GM23338 (cell line): Measurements from ENCODE around the gene ING2. TPM values are rescaled to one million over a fixed set of nuclear protein-coding genes. Genes with fewer than 3 reads are reported as not detected.

Source experiments
- ATAC-seq: fragments of 200-7000 bp; cut with Tn5 transposase; 3 replicates; pipeline ENCODE4 v1.9.1; 2020
- DNase-seq: peaks from one replicate; pipeline ENCODE4 v3.0.0-alpha.2; 2015; ENCODE audit warnings: low spot score
- H2AFZ ChIP-seq: fragments of 200-600 bp; sonication (generic); 2 replicates; pipeline ENCODE4 v1.8.0; 2016; ENCODE audit warnings: antibody characterized with exemption, mild to moderate bottlenecking, moderate library complexity
- H3F3A ChIP-seq: fragments of 200-600 bp; sonication (generic); replicated peaks from 2 replicates; pipeline ENCODE4 v1.8.0; 2017; ENCODE audit warnings: antibody characterized with exemption, mixed run types, low read depth
- H3K27ac ChIP-seq: fragments of 200-600 bp; sonication (generic); 2 replicates; pipeline ENCODE4 v1.6.1; 2016; ENCODE audit warnings: low read depth
- H3K27me3 ChIP-seq: fragments of 200-600 bp; sonication (generic); 2 replicates; pipeline ENCODE4 v1.8.0; 2016; ENCODE audit warnings: mild to moderate bottlenecking, mixed run types, moderate library complexity; ENCODE audit not compliant: insufficient read depth
- H3K36me3 ChIP-seq: fragments of 200-600 bp; sonication (generic); 2 replicates; pipeline ENCODE4 v1.8.0; 2016; ENCODE audit warnings: mild to moderate bottlenecking; ENCODE audit not compliant: insufficient read depth
- H3K4me1 ChIP-seq: fragments of 200-600 bp; sonication (generic); 2 replicates; pipeline ENCODE4 v1.8.0; 2016; ENCODE audit warnings: mild to moderate bottlenecking, moderate library complexity; ENCODE audit not compliant: insufficient read depth
- H3K4me2 ChIP-seq: fragments of 200-600 bp; sonication (generic); 2 replicates; pipeline ENCODE4 v1.7.1; 2017; ENCODE audit warnings: mixed run types
- H3K4me3 ChIP-seq: fragments of 200-600 bp; sonication (generic); 2 replicates; pipeline ENCODE4 v1.6.1; 2016; ENCODE audit warnings: mixed run types
- H3K79me2 ChIP-seq: fragments of 200-600 bp; sonication (generic); replicated peaks from 2 replicates; pipeline ENCODE4 v1.8.0; 2017; ENCODE audit warnings: mild to moderate bottlenecking; ENCODE audit not compliant: insufficient read depth
- H3K9me2 ChIP-seq: fragments of 200-600 bp; sonication (generic); 2 replicates; pipeline ENCODE4 v1.8.0; 2017; ENCODE audit not compliant: insufficient read depth
- H4K20me1 ChIP-seq: fragments of 200-600 bp; sonication (generic); replicated peaks from 2 replicates; pipeline ENCODE4 v1.8.0; 2017; ENCODE audit warnings: mild to moderate bottlenecking; ENCODE audit not compliant: insufficient read depth
- H3K27ac Mint-ChIP-seq: 2 replicates; pipeline ENCODE4 v1.8.0; 2020; ENCODE audit warnings: inconsistent platforms, mild to moderate bottlenecking, moderate library complexity, mixed read lengths
- H3K27me3 Mint-ChIP-seq: 3 replicates; pipeline ENCODE4 v1.8.0; 2022; ENCODE audit warnings: low read depth, mild to moderate bottlenecking, moderate library complexity, mixed read lengths, inconsistent platforms; ENCODE audit not compliant: insufficient read depth, poor library complexity
- H3K36me3 Mint-ChIP-seq: 3 replicates; pipeline ENCODE4 v1.8.0; 2021; ENCODE audit warnings: low read depth, mild to moderate bottlenecking, inconsistent platforms, moderate library complexity, mixed read lengths
- H3K4me1 Mint-ChIP-seq: 3 replicates; pipeline ENCODE4 v1.8.0; 2020; ENCODE audit warnings: mild to moderate bottlenecking, inconsistent platforms, mixed read lengths
- H3K4me3 Mint-ChIP-seq: 3 replicates; pipeline ENCODE4 v1.8.0; 2021; ENCODE audit warnings: moderate library complexity, mild to moderate bottlenecking, inconsistent platforms, mixed read lengths
- H3K9me3 Mint-ChIP-seq: 3 replicates; pipeline ENCODE4 v1.8.0; 2020; ENCODE audit warnings: moderate library complexity, mild to moderate bottlenecking, inconsistent platforms, mixed read lengths
- JUNB ChIP-seq: IDR thresholded peaks from one replicate; pipeline ENCODE4 v1.6.1; 2016; ENCODE audit warnings: antibody characterized with exemption; ENCODE audit not compliant: unreplicated experiment
- POLR2AphosphoS5 ChIP-seq: IDR thresholded peaks from 2 replicates; pipeline ENCODE4 v1.6.1; 2016; ENCODE audit warnings: antibody characterized with exemption, low read depth
- ZNF114 ChIP-seq: fragments of 250-450 bp; sonication (Bioruptor Pico); IDR thresholded peaks from 2 replicates; pipeline ENCODE4 v1.5.0; 2020; ENCODE audit warnings: mild to moderate bottlenecking, moderate library complexity
- ZNF331 ChIP-seq: fragments of 250-450 bp; sonication (Bioruptor Pico); IDR thresholded peaks from 2 replicates; pipeline ENCODE4 v1.5.0; 2020; ENCODE audit warnings: low read depth, mild to moderate bottlenecking, moderate library complexity
- polyA plus RNA-seq: library from polyadenylated mRNA; unstranded; fragments of >200 nt; fragmentation: Nextera tagmentation; extraction: Ambion mirVana; gene quantifications from 2 replicates; pipeline ENCODE4 v1.2.1, GENCODE V29; 2016
- total RNA-seq: library from RNA; depleted of rRNA; stranded (reverse); fragments of >200 nt; shearing (Covaris generic); gene quantifications from 2 replicates; pipeline ENCODE4 v1.2.3, GENCODE V29; 2014
- TF ChIP-seq, protein P1 (sequence below), 2 experiments: fragments of 200-600 bp in 1 of 2; sonication (generic) in 1 of 2; conservative IDR thresholded peaks; 2 replicates each; pipeline versions ENCODE4 v1.5.1 to v1.6.1; 2016 to 2017; ENCODE audit warnings: antibody characterized with exemption in 2 of 2, low read depth in 2 of 2, mild to moderate bottlenecking in 2 of 2, moderate library complexity in 1 of 2
- TF ChIP-seq, protein P2 (sequence below): IDR thresholded peaks from 2 replicates; pipeline ENCODE4 v1.6.1; 2016; ENCODE audit warnings: antibody characterized with exemption
- TF ChIP-seq, protein P3 (sequence below): IDR thresholded peaks from one replicate; pipeline ENCODE4 v1.6.1; 2018; ENCODE audit warnings: antibody characterized with exemption; ENCODE audit not compliant: unreplicated experiment
- TF ChIP-seq, protein P4 (sequence below): fragments of 250-450 bp; sonication (Bioruptor Pico); IDR thresholded peaks from 2 replicates; pipeline ENCODE4 v1.5.0; 2020; ENCODE audit warnings: mild to moderate bottlenecking, moderate library complexity

ING2 gene
- total and polyA plus RNA-seq, 2 experiments from 2014 or later, result 21.5 to 34.2 TPM

DNA sequence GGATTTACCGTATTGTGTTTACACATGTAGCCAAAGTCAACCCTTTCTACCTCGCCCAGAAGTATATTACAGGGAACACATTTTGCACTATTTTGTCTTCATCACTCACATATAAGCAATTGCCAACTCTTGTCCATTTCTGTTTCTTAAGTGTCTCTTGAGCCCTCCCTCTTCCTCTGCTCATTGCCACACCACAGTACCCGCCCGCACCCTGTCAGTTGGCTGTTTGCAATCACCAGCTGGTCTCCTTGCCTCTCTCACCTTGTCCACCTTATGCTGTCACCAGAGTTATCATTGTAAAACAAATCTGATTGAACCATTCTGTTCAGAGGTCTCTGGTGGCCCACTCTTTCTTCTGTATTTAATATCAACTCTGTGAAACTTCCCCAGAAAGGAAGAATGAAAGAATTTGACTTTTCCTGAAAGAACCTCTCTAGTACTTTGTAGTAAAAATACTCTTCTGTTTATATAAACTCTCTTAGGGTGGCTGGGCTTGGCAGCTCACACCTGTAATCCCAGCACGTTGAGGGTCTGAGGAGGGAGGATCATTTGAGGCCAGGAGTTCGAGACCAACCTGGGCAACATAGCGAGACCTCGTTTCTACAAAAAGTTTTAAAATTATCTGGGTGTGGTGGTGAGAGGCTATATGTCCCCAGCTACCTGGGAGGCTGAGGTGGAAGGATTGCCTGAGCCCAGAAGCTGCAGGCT is 50.2 kb downstream of the ING2 start:
- Histone ChIP-seq H3K9me2 (no peaks in the 10 kb centered on the region), H3K27me3 (no peaks in the 10 kb centered on the region), H3K4me1 (no peaks in the 10 kb centered on the region; the same call in 1 of the 2 replicates), H3K36me3 (no peaks in the 10 kb centered on the region), H3K4me3 (no peak overlapping the region), H3K79me2 (no peaks in the 10 kb centered on the region), H3F3A (0 out of 2 replicates have a peak, but pooled peaks cover 3% of the 10 kb centered on the region), H3K4me2 (no peak overlapping the region), H4K20me1 (no peaks in the 10 kb centered on the region), H2AFZ (no peak overlapping the region), H3K27ac (no peak overlapping the region)
- Mint-ChIP-seq H3K36me3 (peaks cover 12% of the 10 kb centered on the region), H3K4me1 (peaks cover 4% of the 10 kb centered on the region; the same call in 1 of the 3 replicates), H3K9me3 (peaks cover 21% of the 10 kb centered on the region), H3K27me3 (no peaks in the 10 kb centered on the region), H3K27ac (no peak overlapping the region), H3K4me3 (no peak overlapping the region)
- no peak for TF ChIP-seq ZNF331
- TF ChIP-seq POLR2AphosphoS5, result no peak
- TF ChIP-seq, protein P1, sequence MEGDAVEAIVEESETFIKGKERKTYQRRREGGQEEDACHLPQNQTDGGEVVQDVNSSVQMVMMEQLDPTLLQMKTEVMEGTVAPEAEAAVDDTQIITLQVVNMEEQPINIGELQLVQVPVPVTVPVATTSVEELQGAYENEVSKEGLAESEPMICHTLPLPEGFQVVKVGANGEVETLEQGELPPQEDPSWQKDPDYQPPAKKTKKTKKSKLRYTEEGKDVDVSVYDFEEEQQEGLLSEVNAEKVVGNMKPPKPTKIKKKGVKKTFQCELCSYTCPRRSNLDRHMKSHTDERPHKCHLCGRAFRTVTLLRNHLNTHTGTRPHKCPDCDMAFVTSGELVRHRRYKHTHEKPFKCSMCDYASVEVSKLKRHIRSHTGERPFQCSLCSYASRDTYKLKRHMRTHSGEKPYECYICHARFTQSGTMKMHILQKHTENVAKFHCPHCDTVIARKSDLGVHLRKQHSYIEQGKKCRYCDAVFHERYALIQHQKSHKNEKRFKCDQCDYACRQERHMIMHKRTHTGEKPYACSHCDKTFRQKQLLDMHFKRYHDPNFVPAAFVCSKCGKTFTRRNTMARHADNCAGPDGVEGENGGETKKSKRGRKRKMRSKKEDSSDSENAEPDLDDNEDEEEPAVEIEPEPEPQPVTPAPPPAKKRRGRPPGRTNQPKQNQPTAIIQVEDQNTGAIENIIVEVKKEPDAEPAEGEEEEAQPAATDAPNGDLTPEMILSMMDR (conservative IDR thresholded peaks at IDR 0.05; ENCODE audit: low read depth in 2 of 2), result no peak
- no peak for TF ChIP-seq JUNB
- TF ChIP-seq, protein P2, sequence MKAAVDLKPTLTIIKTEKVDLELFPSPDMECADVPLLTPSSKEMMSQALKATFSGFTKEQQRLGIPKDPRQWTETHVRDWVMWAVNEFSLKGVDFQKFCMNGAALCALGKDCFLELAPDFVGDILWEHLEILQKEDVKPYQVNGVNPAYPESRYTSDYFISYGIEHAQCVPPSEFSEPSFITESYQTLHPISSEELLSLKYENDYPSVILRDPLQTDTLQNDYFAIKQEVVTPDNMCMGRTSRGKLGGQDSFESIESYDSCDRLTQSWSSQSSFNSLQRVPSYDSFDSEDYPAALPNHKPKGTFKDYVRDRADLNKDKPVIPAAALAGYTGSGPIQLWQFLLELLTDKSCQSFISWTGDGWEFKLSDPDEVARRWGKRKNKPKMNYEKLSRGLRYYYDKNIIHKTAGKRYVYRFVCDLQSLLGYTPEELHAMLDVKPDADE, result no peak
- TF ChIP-seq, protein P3, sequence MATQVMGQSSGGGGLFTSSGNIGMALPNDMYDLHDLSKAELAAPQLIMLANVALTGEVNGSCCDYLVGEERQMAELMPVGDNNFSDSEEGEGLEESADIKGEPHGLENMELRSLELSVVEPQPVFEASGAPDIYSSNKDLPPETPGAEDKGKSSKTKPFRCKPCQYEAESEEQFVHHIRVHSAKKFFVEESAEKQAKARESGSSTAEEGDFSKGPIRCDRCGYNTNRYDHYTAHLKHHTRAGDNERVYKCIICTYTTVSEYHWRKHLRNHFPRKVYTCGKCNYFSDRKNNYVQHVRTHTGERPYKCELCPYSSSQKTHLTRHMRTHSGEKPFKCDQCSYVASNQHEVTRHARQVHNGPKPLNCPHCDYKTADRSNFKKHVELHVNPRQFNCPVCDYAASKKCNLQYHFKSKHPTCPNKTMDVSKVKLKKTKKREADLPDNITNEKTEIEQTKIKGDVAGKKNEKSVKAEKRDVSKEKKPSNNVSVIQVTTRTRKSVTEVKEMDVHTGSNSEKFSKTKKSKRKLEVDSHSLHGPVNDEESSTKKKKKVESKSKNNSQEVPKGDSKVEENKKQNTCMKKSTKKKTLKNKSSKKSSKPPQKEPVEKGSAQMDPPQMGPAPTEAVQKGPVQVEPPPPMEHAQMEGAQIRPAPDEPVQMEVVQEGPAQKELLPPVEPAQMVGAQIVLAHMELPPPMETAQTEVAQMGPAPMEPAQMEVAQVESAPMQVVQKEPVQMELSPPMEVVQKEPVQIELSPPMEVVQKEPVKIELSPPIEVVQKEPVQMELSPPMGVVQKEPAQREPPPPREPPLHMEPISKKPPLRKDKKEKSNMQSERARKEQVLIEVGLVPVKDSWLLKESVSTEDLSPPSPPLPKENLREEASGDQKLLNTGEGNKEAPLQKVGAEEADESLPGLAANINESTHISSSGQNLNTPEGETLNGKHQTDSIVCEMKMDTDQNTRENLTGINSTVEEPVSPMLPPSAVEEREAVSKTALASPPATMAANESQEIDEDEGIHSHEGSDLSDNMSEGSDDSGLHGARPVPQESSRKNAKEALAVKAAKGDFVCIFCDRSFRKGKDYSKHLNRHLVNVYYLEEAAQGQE, result no peak
- TF ChIP-seq ZNF114 (CRISPR knock-in tag), result no peak
- TF ChIP-seq, protein P4, sequence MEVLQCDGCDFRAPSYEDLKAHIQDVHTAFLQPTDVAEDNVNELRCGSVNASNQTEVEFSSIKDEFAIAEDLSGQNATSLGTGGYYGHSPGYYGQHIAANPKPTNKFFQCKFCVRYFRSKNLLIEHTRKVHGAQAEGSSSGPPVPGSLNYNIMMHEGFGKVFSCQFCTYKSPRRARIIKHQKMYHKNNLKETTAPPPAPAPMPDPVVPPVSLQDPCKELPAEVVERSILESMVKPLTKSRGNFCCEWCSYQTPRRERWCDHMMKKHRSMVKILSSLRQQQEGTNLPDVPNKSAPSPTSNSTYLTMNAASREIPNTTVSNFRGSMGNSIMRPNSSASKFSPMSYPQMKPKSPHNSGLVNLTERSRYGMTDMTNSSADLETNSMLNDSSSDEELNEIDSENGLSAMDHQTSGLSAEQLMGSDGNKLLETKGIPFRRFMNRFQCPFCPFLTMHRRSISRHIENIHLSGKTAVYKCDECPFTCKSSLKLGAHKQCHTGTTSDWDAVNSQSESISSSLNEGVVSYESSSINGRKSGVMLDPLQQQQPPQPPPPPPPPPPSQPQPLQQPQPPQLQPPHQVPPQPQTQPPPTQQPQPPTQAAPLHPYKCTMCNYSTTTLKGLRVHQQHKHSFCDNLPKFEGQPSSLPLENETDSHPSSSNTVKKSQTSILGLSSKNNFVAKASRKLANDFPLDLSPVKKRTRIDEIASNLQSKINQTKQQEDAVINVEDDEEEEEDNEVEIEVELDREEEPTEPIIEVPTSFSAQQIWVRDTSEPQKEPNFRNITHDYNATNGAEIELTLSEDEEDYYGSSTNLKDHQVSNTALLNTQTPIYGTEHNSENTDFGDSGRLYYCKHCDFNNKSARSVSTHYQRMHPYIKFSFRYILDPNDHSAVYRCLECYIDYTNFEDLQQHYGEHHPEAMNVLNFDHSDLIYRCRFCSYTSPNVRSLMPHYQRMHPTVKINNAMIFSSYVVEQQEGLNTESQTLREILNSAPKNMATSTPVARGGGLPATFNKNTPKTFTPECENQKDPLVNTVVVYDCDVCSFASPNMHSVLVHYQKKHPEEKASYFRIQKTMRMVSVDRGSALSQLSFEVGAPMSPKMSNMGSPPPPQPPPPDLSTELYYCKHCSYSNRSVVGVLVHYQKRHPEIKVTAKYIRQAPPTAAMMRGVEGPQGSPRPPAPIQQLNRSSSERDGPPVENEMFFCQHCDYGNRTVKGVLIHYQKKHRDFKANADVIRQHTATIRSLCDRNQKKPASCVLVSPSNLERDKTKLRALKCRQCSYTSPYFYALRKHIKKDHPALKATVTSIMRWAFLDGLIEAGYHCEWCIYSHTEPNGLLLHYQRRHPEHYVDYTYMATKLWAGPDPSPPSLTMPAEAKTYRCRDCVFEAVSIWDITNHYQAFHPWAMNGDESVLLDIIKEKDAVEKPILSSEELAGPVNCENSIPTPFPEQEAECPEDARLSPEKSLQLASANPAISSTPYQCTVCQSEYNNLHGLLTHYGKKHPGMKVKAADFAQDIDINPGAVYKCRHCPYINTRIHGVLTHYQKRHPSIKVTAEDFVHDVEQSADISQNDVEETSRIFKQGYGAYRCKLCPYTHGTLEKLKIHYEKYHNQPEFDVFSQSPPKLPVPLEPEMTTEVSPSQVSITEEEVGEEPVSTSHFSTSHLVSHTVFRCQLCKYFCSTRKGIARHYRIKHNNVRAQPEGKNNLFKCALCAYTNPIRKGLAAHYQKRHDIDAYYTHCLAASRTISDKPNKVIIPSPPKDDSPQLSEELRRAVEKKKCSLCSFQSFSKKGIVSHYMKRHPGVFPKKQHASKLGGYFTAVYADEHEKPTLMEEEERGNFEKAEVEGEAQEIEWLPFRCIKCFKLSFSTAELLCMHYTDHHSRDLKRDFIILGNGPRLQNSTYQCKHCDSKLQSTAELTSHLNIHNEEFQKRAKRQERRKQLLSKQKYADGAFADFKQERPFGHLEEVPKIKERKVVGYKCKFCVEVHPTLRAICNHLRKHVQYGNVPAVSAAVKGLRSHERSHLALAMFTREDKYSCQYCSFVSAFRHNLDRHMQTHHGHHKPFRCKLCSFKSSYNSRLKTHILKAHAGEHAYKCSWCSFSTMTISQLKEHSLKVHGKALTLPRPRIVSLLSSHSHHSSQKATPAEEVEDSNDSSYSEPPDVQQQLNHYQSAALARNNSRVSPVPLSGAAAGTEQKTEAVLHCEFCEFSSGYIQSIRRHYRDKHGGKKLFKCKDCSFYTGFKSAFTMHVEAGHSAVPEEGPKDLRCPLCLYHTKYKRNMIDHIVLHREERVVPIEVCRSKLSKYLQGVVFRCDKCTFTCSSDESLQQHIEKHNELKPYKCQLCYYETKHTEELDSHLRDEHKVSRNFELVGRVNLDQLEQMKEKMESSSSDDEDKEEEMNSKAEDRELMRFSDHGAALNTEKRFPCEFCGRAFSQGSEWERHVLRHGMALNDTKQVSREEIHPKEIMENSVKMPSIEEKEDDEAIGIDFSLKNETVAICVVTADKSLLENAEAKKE (CRISPR knock-in tag), result no peak
- ATAC-seq (no peak), DNase-seq (no peak)
